AG09309 (cell line): ENCODE data around the gene TBC1D22B.

Source experiments
- DNase-seq: peaks from one replicate; pipeline ENCODE4 v3.0.0-alpha.2; 2010; ENCODE audit warnings: low read depth
- H3K4me3 ChIP-seq: 2 replicates; pipeline ENCODE4 v1.5.1; 2011; ENCODE audit warnings: mild to moderate bottlenecking, low read depth, low read length, moderate library complexity; ENCODE audit not compliant: control insufficient read depth
- TF ChIP-seq, protein P1 (sequence below): IDR thresholded peaks from 2 replicates; pipeline ENCODE4 v1.5.1; 2011; ENCODE audit warnings: mild to moderate bottlenecking, low read depth, low read length, inconsistent platforms; ENCODE audit not compliant: insufficient read depth, control insufficient read depth; ENCODE audit errors: missing control alignments

Gene TBC1D22B

DNA sequence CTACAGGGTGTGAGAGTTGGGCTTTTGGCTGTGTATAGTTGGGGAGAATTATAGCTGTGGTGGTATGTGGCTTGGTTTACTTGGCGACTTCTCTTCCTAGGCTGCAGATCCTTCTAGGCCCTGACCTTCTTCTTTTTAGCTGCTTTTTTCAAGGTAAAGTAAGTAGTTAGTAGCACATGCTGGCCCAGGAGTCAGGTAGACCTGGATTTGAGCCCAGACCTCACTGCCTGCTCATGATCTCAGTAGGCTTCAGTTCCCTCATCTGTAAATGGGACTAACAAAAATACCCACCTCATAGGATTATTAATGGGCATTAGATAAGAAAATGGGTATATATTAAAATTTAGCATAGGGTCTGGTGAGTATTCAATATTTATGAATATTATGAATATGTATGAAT lies 17.8 kb downstream of the TBC1D22B start:
- no peak overlapping the region for H3K4me3 ChIP-seq
- TF ChIP-seq, protein P1, sequence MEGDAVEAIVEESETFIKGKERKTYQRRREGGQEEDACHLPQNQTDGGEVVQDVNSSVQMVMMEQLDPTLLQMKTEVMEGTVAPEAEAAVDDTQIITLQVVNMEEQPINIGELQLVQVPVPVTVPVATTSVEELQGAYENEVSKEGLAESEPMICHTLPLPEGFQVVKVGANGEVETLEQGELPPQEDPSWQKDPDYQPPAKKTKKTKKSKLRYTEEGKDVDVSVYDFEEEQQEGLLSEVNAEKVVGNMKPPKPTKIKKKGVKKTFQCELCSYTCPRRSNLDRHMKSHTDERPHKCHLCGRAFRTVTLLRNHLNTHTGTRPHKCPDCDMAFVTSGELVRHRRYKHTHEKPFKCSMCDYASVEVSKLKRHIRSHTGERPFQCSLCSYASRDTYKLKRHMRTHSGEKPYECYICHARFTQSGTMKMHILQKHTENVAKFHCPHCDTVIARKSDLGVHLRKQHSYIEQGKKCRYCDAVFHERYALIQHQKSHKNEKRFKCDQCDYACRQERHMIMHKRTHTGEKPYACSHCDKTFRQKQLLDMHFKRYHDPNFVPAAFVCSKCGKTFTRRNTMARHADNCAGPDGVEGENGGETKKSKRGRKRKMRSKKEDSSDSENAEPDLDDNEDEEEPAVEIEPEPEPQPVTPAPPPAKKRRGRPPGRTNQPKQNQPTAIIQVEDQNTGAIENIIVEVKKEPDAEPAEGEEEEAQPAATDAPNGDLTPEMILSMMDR = no peak

DNA sequence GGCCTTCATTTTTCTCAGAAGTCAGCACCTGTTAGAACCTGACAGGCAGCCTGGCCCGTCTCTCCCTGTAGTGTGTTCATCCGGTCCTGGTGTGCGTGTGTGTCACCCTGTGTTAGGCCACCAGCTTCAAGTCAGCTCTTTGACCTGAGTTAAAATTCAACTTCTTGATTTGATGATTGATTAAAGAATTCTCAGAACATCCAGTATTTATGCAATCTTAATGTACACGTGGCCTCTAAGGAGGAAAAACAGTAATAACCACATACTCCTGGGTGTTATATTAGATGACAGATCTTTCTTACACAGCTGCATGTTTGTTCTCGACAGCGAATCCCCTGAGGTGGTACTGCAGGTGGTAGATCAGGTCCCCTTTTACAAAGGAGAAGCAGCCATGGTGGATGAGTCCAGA lies 19.4 kb downstream of the TBC1D22B start:
- no peak for DNase-seq
- TF ChIP-seq, protein P1 = no peak
- H3K4me3 ChIP-seq = no peak overlapping the region

More for the DNA sequence above, 17.8 kb downstream of the TBC1D22B start:
- DNase-seq = no peak

DNA sequence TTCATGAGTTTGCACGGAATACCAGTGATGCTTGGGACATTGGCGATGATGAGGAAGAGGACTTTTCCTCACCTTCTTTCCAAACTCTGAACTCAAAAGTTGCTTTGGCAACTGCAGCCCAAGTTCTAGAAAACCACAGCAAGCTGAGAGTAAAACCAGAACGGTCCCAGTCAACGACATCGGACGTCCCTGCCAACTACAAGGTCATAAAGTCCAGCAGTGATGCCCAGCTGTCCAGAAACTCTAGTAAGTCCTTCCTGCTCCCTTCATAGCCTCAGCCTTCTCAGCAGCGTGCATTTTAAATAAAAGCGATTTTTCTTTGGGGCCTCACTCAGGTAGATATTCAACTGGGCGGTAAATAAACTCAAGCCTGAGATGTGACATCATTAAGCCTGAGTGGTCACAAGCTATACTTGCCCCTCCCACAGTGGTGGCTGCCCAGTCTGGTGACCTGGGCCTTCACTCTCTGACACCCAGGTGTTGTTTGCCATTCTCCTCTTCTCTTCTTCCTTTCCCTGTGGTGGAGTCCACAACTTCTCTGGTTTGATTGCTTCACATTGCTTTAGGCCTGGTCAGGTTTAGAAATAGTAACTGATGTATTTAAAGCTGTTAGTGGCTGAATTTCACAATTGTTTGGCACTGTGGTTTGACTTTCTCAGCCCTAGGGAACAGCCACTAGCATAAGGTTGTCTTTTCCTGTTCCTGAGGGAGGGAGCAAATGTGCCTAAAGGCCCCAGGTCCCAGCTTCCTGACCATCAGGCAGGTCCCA lies 22.0 kb downstream of the TBC1D22B start:
- no peak overlapping the region for H3K4me3 ChIP-seq
- DNase-seq = peak; percentile 63
- TF ChIP-seq, protein P1 = no peak

DNA sequence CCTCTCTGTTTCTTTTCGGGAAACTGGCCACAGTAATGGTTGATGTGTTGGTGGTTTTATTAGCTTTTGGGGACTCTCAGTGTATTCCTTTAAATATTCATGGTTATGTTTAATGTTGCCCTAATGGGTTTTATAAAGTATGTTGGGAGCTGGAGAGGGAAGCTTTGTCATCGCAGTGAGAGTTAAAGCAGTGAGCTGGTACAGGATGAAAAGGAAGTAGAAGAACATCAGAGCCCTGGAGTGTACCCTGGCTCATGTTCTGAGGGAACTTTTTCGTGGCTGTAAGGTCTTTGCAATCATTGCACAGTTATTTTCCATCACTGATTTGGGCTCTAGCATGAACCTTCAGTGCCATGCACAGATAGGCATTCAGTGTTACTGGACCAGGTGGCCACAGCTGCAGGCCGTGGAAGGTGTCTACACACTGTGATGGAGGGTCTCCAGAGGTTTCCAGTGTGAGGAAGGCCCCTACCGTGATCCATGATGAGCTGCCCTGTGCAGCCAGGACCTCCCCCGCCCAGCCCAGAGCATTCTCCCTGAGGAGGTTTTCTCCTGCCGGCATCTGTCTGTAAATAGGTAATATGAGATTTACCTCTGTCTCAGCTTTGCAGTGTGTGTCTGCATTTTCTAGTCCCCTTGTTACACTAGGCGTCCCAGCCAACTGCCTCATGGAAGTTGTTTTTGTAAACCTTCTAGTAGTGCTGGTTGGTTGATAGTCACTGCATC lies 22.8 kb downstream of the TBC1D22B start:
- H3K4me3 ChIP-seq = no peak overlapping the region
- DNase-seq = no peak
- TF ChIP-seq, protein P1 = no peak

DNA sequence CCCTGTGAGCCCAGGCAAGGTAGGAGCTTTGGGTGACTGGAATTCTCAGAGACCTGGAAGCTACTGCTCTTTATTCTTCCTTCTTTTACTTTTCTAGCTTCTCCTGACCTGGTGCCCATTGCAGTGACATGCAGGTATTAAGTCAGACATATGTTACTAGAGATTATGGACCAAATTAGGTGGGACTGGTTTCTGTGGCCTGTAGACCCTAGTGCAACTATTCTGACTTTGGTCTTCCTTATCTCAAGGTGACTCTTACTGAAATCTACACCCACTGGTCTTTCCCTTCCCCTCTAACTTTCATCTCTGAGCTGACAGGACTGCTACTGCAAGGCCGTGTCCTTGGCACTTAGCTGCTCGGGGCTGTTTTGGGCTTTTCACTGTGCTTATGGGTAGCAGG lies 24.8 kb downstream of the TBC1D22B start:
- TF ChIP-seq, protein P1 = no peak
- DNase-seq = no peak
- H3K4me3 ChIP-seq = no peak overlapping the region

- no peak overlapping the region for H3K4me3 ChIP-seq
- TF ChIP-seq, protein P1 = no peak
- no peak for DNase-seq
Measured at GRCh38 chr6:37283268-37283667, 25.7 kb downstream of the TBC1D22B start.
